GM19099 (cell line): ENCODE data around the gene RHBDD1.

Experiments used
- POLR2A ChIP-seq: IDR thresholded peaks from 3 replicates; pipeline ENCODE4 v1.6.1; 2011; ENCODE audit warnings: low read depth; ENCODE audit not compliant: insufficient read length; ENCODE audit errors: extremely low read depth

The RHBDD1 gene

DNA sequence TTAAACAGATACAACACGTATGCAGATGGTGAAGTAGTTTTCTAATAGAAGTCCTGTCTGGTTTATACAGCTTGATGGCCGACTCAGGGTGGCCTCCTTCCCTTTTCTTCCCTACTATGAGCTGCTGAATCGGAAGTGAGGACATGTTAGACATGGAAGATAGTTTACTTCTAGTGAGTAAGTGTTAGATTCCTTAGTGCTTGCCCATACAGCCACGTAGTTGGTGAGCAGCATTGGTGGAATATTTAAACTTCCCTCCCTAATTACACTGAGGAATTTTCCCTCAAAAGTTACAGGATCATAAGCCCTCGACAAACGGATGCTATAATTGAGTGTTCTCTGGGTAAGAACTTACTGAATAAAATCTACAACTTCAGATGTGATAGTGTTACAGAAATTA is 52.1 kb downstream of the RHBDD1 start:
- no peak for TF ChIP-seq POLR2A

GRCh38 chr2:226888378-226888965 is 52.6 kb downstream of the RHBDD1 start:
- TF ChIP-seq POLR2A: no peak

- no peak for TF ChIP-seq POLR2A
Measured at GRCh38 chr2:226888971-226889370, 53.1 kb downstream of the RHBDD1 start.

GRCh38 chr2:226890286-226890685 is 54.4 kb downstream of the RHBDD1 start:
- no peak for TF ChIP-seq POLR2A

DNA sequence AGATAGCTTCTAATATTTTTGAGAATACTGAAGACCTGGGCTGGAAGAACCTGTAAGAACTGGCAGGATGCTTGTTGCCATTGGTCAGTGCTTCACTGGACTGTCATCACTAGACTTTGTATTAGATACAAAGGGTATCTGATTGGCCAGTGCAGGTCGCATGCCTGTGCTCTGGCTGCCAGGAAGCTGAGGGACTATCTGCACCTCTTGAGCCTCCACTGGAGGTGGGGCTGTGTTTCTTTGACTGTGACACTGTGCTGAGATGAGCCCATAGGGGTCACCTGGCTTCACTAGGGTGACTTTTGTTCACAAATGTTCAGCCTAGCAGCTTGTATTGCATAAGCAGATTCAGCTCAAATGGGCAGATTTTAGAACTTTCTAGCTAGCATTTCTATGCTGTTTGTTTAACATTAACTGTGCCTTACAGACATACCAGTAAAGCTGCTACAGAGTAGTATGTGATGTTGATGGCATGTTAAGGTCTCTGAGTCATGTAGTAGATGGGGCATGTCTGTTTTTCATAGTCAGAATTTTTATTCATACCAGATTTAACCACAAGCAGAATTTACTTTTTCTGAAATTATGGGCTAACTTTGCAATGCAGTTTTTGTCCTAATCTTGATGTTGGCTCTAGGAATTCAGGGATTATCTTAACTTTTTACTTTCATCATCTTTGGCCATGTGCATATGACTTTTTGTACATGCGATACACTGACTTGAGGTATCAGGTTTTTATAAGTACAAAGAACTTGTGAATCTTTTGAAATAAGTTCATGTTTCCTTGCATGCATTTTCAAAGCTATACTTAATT is 56.1 kb downstream of the RHBDD1 start:
- TF ChIP-seq POLR2A: no peak

DNA sequence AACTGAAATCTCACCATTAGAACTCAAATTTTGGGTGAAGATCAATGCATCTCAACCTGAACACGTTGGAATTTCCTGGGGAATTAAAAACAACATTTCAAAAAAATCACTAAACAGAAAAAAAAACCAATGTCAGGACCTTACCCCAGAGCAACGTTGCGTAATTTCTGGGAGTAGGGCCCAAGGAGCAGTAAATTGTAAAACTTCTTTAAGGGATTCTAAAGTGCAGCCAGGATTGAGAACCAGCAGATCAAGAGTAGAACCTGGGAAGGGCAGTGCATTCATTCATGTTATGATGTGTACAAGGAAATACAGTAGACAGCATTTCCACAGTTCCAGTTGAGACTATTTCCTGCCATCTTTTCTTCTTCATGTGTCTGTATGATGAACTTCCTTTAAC is 56.9 kb downstream of the RHBDD1 start:
- TF ChIP-seq POLR2A: no peak

DNA sequence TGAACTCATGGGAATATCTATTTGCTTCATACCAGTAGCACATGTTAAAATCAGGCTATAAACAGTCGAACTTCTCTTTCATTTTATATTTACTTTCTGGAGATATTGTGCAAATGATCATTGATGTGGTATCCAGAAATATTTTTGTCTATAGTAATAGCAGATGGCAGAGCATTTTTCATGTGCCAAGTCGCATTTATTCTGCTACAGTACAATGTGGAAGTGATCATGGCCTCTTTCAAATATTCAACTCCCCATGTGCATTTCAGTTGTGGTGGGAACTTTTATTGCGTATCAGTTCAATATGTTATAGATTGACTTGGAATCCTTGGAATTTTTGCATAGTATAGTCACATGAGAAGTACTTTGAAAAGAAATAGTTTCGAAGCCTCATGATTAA is 57.4 kb downstream of the RHBDD1 start:
- no peak for TF ChIP-seq POLR2A

- no peak for TF ChIP-seq POLR2A
Measured at GRCh38 chr2:226894752-226895151, 58.9 kb downstream of the RHBDD1 start.

- no peak for TF ChIP-seq POLR2A
Measured at GRCh38 chr2:226895579-226895978, 59.7 kb downstream of the RHBDD1 start.

DNA sequence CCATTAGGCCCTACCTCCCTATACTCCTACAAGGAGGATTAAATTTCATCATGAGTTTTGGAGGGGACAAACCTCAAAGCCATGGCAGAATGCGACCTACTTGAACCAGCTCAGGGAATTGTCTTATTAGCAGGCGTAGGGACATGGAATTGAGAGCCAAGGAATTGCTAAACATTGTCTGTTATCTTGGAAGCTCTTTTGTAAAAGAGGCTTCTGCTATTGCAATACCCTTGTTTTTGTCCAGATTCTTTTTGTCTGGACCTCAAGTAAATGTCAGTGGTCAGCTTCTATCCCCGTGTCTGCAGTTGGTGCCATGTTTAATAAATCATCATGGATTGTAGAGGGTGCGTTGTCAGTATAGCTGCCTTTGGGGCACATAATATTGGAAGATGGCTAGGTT is 62.3 kb downstream of the RHBDD1 start:
- TF ChIP-seq POLR2A: no peak

GRCh38 chr2:226898897-226899296 is 63.0 kb downstream of the RHBDD1 start:
- TF ChIP-seq POLR2A: no peak

GRCh38 chr2:226902041-226902966 is 66.5 kb downstream of the RHBDD1 start:
- TF ChIP-seq POLR2A: no peak

GRCh38 chr2:226903179-226903578 is 67.3 kb downstream of the RHBDD1 start:
- TF ChIP-seq POLR2A: no peak

GRCh38 chr2:226904592-226904991 is 68.7 kb downstream of the RHBDD1 start:
- no peak for TF ChIP-seq POLR2A

GRCh38 chr2:226905718-226906117 is 69.9 kb downstream of the RHBDD1 start:
- TF ChIP-seq POLR2A: no peak
